Common myeloid progenitor, CD34-positive (primary cell): ENCODE results near the gene ITGA5.

Experiments used
- CTCF ChIA-PET: fragments of 350-600 bp; sonication (Branson Sonifier 250); formaldehyde crosslinking; loops from one replicate; lab custom pipeline; 2021; ENCODE audit warnings: antibody characterized with exemption; lab: Charles Lee
- POLR2A ChIA-PET: fragments of 350-600 bp; sonication (Branson Sonifier 250); formaldehyde crosslinking; loops from one replicate; lab custom pipeline; 2021; ENCODE audit warnings: antibody characterized with exemption; lab: Charles Lee
- DNase-seq, 3 donors: peaks; one replicate each; pipeline versions ENCODE4 v3.0.0 to v3.0.0-alpha.2; 2013
- H3K27ac ChIP-seq, 2 experiments: 1 replicate in 1 of 2; 2 replicates in 1 of 2; pipeline ENCODE4 v1.7.0; 2013; ENCODE audit warnings: inconsistent platforms in 2 of 2, low read length in 2 of 2, mild to moderate bottlenecking in 2 of 2, low read depth in 1 of 2, moderate library complexity in 1 of 2; ENCODE audit not compliant: severe bottlenecking in 2 of 2, insufficient read depth in 1 of 2, poor library complexity in 1 of 2
- H3K27me3 ChIP-seq, 5 experiments: replicated peaks in 2 of 5; 1 replicate in 3 of 5; 2 replicates in 2 of 5; pipeline versions ENCODE4 v1.6.1 to v1.7.0; 2013; ENCODE audit warnings: low read length in 4 of 5, mild to moderate bottlenecking in 2 of 5, moderate library complexity in 2 of 5, inconsistent platforms in 1 of 5; ENCODE audit not compliant: insufficient read depth in 5 of 5, control insufficient read depth in 4 of 5
- H3K36me3 ChIP-seq, 4 experiments: 1 replicate in 2 of 4; 2 replicates in 2 of 4; pipeline versions ENCODE4 v1.6.1 to v1.7.0; 2013; ENCODE audit warnings: low read length in 3 of 4, control low read depth in 1 of 4, mild to moderate bottlenecking in 1 of 4; ENCODE audit not compliant: control insufficient read depth in 4 of 4, insufficient read depth in 4 of 4
- H3K4me1 ChIP-seq, 4 experiments: 1 replicate in 3 of 4; 2 replicates in 1 of 4; pipeline versions ENCODE4 v1.6.1 to v1.7.1; 2013; ENCODE audit warnings: low read length in 3 of 4, mild to moderate bottlenecking in 3 of 4, control low read depth in 1 of 4, inconsistent platforms in 1 of 4, moderate library complexity in 1 of 4; ENCODE audit not compliant: control insufficient read depth in 4 of 4, insufficient read depth in 4 of 4; ENCODE audit errors: control extremely low read depth in 1 of 4
- H3K4me3 ChIP-seq, 7 experiments: 1 replicate in 4 of 7; 2 replicates in 3 of 7; pipeline versions ENCODE4 v1.5.1 to v1.7.0; 2013; ENCODE audit warnings: mild to moderate bottlenecking in 7 of 7, low read length in 6 of 7, moderate library complexity in 6 of 7, inconsistent platforms in 2 of 7, low read depth in 2 of 7, control low read depth in 1 of 7; ENCODE audit not compliant: insufficient read depth in 4 of 7, control insufficient read depth in 1 of 7; ENCODE audit errors: extremely low read depth in 1 of 7
- H3K9me3 ChIP-seq, 5 experiments: 1 replicate in 4 of 5; 2 replicates in 1 of 5; pipeline versions ENCODE4 v1.6.1 to v1.7.1; 2013; ENCODE audit warnings: low read length in 4 of 5, mild to moderate bottlenecking in 2 of 5, inconsistent platforms in 1 of 5, low read depth in 1 of 5, moderate library complexity in 1 of 5; ENCODE audit not compliant: control insufficient read depth in 4 of 5, insufficient read depth in 2 of 5; ENCODE audit errors: control extremely low read depth in 1 of 5
- WGBS: methylation state at CpG from one replicate; pipeline ENCODE4 v1.1.5; 2013; ENCODE audit not compliant: insufficient coverage; 5-methylcytosine and 5-hydroxymethylcytosine counted together

ITGA5 gene

GRCh38 chr12:54455760-54456469 lies 36.8 kb upstream of the ITGA5 start:
- H3K36me3 ChIP-seq, result no peaks in the 10 kb centered on the region
- DNase-seq, result no peak
- H3K9me3 ChIP-seq, result no peaks in the 10 kb centered on the region
- H3K27me3 ChIP-seq, result no peaks in the 10 kb centered on the region
- no peaks in the 10 kb centered on the region for H3K4me1 ChIP-seq
- CTCF ChIA-PET, result interaction anchor here (0.6 to 14.9 kb wide), 3 partner anchors 9 to 55 kb away, joined by 3 to 226 read pairs (median 3); no protein-coding TSS in a partner anchor
- no peak overlapping the region for H3K4me3 ChIP-seq
- no peak overlapping the region for H3K27ac ChIP-seq
- POLR2A ChIA-PET, result interaction anchor here (0.7 kb wide), 1 partner anchor 150 kb away, joined by 3 read pairs; no protein-coding TSS in a partner anchor

GRCh38 chr12:54452628-54453027 lies 33.6 kb upstream of the ITGA5 start:
- Histone ChIP-seq H3K4me3 (no peak overlapping the region), H3K27me3 (no peaks in the 10 kb centered on the region), H3K9me3 (no peaks in the 10 kb centered on the region), H3K4me1 (peaks cover 0 to 8% (median 3%) of the 10 kb centered on the region in 4 experiments), H3K27ac (no peak overlapping the region), H3K36me3 (no peaks in the 10 kb centered on the region)
- CTCF ChIA-PET, result interaction anchor here (0.8 to 14.9 kb wide), 6 partner anchors 8 to 200 kb away, joined by 3 to 226 read pairs (median 7); no protein-coding TSS in a partner anchor
- POLR2A ChIA-PET, result no interaction called here
- no peak for DNase-seq

- no peaks in the 10 kb centered on the region for H3K27me3 ChIP-seq
- ChIA-PET POLR2A (interaction anchor here (0.6 kb wide), 1 partner anchor 24 kb away, joined by 3 read pairs; no protein-coding TSS in a partner anchor), CTCF (interaction anchor here (0.7 to 14.9 kb wide), 6 partner anchors 10 to 68 kb away, joined by 3 to 226 read pairs (median 3); no protein-coding TSS in a partner anchor)
- H3K9me3 ChIP-seq, result no peaks in the 10 kb centered on the region
- no peak overlapping the region for H3K4me3 ChIP-seq
- WGBS, result 33% methylated on average over 2 of the region's 4 CpGs
- DNase-seq, result peak in 2 of 3 donors; percentile 54 to 58
- H3K36me3 ChIP-seq, result no peaks in the 10 kb centered on the region
- peaks cover 0 to 8% (median 5%) of the 10 kb centered on the region in 4 experiments for H3K4me1 ChIP-seq
- no peak overlapping the region for H3K27ac ChIP-seq
Observed at GRCh38 chr12:54448344-54448743, 29.3 kb upstream of the ITGA5 start.

- no peak overlapping the region for H3K4me3 ChIP-seq
- H3K36me3 ChIP-seq, result no peaks in the 10 kb centered on the region
- DNase-seq, result no peak
- no CpG with 5 or more reads among the region's 2 CpGs for WGBS
- H3K27me3 ChIP-seq, result no peaks in the 10 kb centered on the region
- ChIA-PET POLR2A (interaction anchor here (0.6 to 0.9 kb wide), 2 partner anchors 25 to 31 kb away, joined by 3 to 4 read pairs; no protein-coding TSS in a partner anchor), CTCF (interaction anchor here (0.7 to 14.9 kb wide), 6 partner anchors 9 to 115 kb away, joined by 3 to 226 read pairs (median 4); no protein-coding TSS in a partner anchor)
- peaks cover 0 to 8% (median 6%) of the 10 kb centered on the region in 4 experiments for H3K4me1 ChIP-seq
- H3K27ac ChIP-seq, result no peak overlapping the region
- no peaks in the 10 kb centered on the region for H3K9me3 ChIP-seq
Observed at GRCh38 chr12:54447917-54448316, 28.9 kb upstream of the ITGA5 start.

- POLR2A ChIA-PET, result no interaction called here
Observed at GRCh38 chr12:54444206-54444605, 25.1 kb upstream of the ITGA5 start.

GRCh38 chr12:54443446-54443845 lies 24.4 kb upstream of the ITGA5 start:
- Histone ChIP-seq H3K9me3 (no peaks in the 10 kb centered on the region), H3K4me3 (no peak overlapping the region), H3K4me1 (peaks cover 0 to 13% (median 11%) of the 10 kb centered on the region in 4 experiments), H3K27me3 (no peaks in the 10 kb centered on the region), H3K36me3 (no peaks in the 10 kb centered on the region), H3K27ac (no peak overlapping the region)
- CTCF ChIA-PET, result interaction anchor here (0.6 to 14.9 kb wide), 9 partner anchors 10 to 138 kb away, joined by 3 to 226 read pairs (median 4); no protein-coding TSS in a partner anchor
- DNase-seq, result no peak
- POLR2A ChIA-PET, result no interaction called here
- 84% methylated on average over 4 of the region's 4 CpGs for WGBS

More at GRCh38 chr12:54444206-54444605, 25.1 kb upstream of the ITGA5 start:
- no peak overlapping the region for H3K4me3 ChIP-seq
- no peak overlapping the region for H3K27ac ChIP-seq
- peaks cover 0 to 13% (median 11%) of the 10 kb centered on the region in 4 experiments for H3K4me1 ChIP-seq
- H3K9me3 ChIP-seq, result no peaks in the 10 kb centered on the region
- CTCF ChIA-PET, result interaction anchor here (1.0 to 14.9 kb wide), 6 partner anchors 9 to 63 kb away, joined by 3 to 226 read pairs (median 6); no protein-coding TSS in a partner anchor
- H3K36me3 ChIP-seq, result no peaks in the 10 kb centered on the region
- DNase-seq, result no peak
- H3K27me3 ChIP-seq, result no peaks in the 10 kb centered on the region

GRCh38 chr12:54442961-54443360 lies 23.9 kb upstream of the ITGA5 start:
- no peak overlapping the region for H3K27ac ChIP-seq
- H3K4me1 ChIP-seq, result peaks cover 0 to 13% (median 6%) of the 10 kb centered on the region in 4 experiments
- CTCF ChIA-PET, result interaction anchor here (0.6 to 14.9 kb wide), 10 partner anchors 10 to 137 kb away, joined by 3 to 226 read pairs (median 3); no protein-coding TSS in a partner anchor
- no peak overlapping the region for H3K4me3 ChIP-seq
- WGBS, result 67% methylated on average over 1 of the region's 1 CpG
- H3K27me3 ChIP-seq, result no peaks in the 10 kb centered on the region
- no peaks in the 10 kb centered on the region for H3K9me3 ChIP-seq
- POLR2A ChIA-PET, result no interaction called here
- no peak for DNase-seq
- no peaks in the 10 kb centered on the region for H3K36me3 ChIP-seq
